ENCODE results near the gene RGMA.

RGMA gene, protein sequence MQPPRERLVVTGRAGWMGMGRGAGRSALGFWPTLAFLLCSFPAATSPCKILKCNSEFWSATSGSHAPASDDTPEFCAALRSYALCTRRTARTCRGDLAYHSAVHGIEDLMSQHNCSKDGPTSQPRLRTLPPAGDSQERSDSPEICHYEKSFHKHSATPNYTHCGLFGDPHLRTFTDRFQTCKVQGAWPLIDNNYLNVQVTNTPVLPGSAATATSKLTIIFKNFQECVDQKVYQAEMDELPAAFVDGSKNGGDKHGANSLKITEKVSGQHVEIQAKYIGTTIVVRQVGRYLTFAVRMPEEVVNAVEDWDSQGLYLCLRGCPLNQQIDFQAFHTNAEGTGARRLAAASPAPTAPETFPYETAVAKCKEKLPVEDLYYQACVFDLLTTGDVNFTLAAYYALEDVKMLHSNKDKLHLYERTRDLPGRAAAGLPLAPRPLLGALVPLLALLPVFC

GRCh38 chr15:93088981-93089726 lies at the start of gene RGMA:
TSS of gene RGMA (minus strand) at chr15:93089211. CDS start at chr15:93088932, 279 bp downstream.
- no peak for DNase-seq

GRCh38 chr15:93136606-93137005 lies 47.6 kb upstream of the RGMA start:
- no peak for DNase-seq

DNA sequence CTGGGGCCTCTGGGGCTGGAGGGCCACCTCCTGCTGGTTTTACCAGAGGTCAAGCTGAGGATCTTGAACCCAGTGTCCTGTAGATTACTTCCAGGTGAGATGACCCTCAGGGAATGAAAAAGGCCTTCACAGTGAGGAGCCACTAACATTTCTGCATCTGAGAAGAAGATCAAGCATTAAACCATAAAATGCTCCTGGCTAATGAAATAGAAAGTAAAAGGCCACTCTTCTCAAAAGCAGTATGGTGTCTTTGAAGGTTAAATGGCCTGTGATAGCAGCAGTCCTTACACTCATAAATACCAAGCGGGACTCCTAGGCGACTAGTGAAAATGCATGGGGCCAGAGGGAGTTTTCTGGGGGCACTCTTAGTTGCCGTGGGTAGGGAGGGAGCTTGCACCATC lies 47.0 kb upstream of the RGMA start:
- no peak for DNase-seq

DNA sequence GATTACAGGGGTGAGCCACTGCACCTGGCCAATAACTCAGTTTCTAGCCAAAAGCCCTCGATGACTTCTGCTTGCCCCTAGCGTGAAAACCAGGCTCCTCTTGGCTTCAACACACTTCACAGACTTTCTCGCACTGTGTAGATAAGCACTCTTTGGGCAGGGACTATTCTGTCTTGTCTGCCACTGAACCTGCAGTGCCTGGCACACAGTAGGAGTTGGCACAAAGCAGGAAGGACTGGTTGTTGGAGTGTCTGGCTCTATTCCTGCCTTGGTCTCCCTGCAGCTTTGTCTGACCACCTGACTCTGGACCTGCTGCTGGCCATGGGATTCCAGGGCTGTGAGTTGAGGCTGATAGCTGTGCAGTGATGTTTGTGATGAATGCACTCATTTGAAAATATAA lies 46.4 kb upstream of the RGMA start:
- DNase-seq: no peak

GRCh38 chr15:93131485-93132095 lies 42.6 kb upstream of the RGMA start:
- no peak for DNase-seq

DNA sequence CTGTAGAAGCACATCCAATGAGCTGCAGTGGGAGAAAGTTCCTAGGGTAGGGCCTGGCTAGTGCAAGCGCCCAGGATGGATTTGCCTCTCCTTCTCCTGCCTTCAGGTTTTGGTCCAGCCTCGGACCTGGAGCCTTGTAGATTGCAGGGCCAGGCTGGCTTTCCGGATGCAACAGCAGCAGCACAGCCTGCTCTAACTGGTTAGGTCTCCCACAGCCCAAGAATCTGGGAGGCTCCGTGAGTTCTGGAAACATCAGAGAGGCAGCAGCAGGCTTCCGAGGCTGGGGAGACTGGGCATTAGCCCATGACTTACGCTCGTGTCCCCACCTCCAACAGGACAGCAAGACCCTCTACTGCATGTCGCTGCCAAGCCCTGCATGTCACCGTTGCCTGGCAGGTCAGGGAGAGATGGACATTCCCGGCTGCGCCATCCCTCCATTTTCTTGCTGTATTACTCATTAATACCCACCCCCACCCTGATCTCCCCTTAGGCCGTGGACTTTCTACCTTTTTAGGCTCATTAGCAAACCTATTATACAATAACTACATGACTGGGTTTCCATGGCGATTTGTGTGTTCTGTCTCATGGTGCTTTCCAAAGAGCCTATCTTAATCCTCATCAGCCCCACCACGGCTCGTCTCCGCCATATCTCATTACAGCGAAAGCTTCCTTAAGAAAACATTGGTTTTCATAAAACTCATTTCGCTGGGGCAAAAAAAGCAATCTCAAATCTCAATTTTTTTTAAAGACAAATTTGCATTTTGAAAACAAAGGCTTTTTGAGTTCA lies 40.9 kb upstream of the RGMA start:
- no peak for DNase-seq

DNA sequence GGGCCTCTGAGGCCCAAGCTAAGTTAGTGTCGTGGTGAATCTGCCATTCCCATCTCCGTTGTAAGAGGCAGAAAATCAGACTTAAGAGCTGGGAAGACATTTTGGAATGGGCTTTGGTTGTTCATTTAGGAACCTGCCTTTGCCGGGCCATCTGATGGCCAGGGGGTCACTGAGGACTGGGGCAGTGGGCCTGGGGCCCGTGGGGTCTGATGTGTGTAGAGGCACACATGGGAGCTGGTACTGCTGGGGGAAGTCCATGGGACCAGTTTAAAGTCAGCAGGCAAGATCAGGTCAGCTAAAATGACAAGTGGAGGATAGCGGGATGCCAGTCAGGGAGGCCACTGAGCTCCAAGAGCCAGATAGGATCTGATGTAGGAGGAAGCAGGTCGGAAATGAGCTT lies 38.3 kb upstream of the RGMA start:
- no peak for DNase-seq

DNA sequence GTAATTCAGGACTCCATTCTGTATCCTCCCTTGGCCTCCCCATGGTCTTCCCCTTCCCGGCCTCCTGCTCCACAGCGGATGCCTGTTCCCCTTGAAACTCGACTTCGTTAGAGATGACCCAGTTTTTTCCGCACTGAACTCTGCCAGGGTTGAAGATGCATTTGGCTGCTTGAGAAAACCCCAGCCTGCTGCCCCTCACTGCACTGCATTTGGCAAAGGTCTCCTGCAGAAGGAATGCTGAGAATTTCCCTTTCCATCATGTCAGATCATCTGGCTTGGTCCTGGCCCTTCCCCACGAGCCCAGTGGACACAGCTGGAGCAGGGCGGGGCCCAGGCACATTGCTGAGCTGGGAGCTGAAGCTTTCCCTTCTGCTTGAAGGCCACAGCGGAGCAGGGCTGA lies 37.6 kb upstream of the RGMA start:
- no peak for DNase-seq

- DNase-seq: no peak
Observed at GRCh38 chr15:93126148-93126547, 37.1 kb upstream of the RGMA start.

DNA sequence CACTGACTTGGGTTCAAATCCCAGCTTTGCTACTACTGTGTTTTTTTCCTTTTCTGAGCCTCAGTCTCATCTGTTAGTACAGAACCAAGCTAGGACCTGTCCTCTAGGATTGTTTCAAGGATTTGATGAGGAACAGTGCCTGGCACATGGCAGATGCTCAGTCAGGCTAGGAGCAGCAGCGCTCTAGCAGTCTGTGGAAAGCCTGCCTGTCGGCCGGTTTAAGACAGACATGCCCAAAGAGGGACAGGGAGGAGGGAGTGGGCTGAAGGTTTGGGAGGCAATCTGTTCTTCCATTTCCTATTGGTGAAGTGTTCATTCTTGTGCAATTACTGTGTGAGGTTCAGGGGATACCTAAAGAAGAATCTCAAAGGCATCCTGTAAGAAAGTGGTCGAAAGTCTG lies 35.1 kb upstream of the RGMA start:
- no peak for DNase-seq

DNA sequence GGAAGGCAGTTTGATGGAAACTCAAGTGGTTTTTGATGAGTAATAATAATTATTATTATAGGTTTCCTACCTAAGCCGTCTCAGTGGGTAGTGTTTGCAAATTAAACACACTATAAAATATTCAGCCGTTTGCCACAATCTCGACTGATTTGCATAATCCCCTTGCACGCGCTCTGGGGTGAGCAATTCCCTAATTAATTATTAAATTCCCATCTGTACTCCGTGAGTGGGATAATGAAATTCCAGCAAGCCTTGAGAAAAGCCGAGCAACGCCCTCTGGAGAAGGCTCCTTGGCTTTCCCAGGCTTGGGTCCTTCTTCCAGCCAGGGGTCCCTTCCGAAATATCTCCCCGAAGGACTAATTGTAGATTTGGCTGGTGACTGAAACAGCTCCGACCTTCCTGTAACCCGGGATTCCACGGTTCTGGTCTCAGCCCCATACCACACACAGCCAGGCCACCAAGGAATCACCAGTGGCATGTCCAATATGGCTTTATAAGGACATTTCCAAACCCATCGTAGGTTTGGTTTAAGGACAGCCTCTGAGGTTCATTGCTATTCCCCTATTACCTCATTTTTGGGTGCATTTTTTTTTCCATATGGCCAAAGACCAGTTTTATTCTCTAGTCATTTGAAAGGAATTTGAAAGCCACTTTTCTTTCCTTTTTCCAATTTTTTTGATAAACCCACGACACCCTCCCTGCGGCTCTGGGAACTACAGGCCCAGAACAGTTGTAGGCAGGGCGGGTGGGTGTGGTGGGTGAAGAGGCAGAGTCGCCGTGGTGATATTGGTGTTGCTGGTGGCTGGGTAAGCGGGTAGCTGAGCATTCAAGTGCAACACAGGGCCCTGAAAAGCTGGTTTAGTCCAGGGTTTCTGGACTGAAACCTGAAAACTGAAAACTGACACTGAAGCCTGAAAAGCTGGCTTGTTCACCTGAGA lies 33.2 kb upstream of the RGMA start:
- no peak for DNase-seq

GRCh38 chr15:93121107-93121506 lies 32.1 kb upstream of the RGMA start:
- DNase-seq: no peak

- DNase-seq: no peak
Observed at GRCh38 chr15:93118904-93119303, 29.9 kb upstream of the RGMA start.

- DNase-seq: no peak
Observed at GRCh38 chr15:93111451-93111850, 22.4 kb upstream of the RGMA start.

DNA sequence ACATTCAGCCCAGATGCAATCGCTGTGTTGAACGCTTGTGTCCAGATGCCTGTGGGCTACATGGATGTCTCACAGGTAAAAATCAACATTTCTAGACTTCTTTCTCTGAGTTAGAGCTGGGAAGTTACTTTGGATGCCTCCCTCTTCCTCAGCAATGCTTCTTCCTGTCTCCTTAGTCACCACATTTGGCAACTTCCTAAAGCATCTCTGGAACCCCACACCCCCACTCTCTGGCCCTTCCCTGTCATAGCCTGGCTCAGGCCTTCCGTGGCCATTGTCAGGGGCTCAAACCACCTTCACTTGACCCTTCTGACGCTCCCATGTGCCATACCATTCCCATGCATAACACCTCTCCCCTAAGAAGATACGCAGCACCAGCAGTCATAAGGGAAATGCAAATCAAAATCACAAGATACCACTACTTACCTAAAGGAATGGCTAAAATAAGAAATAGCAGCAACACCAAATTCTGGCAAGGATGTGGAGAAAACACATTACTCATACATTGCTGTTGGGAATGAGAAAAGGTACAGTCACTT lies 21.6 kb upstream of the RGMA start:
- no peak for DNase-seq

DNA sequence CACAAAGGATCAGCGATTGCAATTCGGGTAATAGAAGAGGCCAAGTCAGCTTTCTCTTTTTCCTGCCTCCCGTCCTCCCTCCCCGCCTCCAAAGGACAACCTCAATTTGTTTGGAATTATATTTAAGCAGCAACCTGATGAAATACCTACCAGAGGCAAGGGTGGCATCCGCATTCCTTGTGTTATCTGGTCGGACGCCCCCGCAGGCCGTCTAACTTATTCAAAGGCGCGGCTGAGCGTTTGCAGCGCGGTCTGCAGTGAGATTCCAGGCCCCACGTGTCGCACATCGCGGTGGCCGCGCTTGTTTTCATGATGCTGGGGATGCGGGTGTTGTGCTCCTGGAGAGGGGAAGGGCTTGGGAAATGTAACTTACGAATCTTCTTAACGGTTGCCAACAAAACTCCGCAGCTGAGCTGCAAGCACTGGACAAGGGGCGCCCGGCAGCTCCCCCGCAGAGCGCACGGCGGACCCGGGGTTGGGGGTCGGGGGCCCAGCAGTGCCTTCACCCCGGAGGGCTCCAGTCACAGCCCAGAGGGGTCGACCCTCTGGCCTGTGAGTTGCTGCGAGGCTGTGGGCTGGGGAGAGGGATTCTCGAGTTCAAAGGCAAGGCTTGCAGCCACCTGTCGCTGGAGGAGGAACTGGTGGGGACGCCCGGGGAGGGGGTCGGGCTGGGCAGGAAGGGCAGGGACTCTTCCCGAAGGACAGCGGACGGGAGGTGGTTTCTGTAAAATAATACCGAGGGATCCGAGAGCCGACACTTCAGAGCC lies 20.5 kb upstream of the RGMA start:
- DNase-seq: no peak

GRCh38 chr15:93107646-93108045 lies 18.6 kb upstream of the RGMA start:
- DNase-seq: no peak

DNA sequence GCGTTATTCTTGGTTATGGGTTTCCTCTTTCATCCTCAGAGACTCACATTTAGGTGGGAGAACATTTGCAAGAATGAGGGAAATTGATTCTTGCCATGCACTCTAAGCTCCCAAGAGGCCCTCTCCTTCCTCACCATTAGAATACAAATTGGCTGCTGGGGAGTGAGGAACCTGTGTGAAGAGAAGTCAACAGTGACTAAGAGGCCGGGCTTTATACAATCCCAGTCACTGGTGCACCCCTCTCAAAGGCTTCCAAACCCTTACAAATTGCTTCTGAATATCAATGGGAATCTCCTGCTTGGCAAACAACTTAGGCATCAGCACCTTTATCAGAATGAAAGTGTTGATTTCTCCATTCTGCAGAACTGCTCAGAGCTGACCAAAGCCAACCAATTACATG lies 16.5 kb upstream of the RGMA start:
- no peak for DNase-seq

DNA sequence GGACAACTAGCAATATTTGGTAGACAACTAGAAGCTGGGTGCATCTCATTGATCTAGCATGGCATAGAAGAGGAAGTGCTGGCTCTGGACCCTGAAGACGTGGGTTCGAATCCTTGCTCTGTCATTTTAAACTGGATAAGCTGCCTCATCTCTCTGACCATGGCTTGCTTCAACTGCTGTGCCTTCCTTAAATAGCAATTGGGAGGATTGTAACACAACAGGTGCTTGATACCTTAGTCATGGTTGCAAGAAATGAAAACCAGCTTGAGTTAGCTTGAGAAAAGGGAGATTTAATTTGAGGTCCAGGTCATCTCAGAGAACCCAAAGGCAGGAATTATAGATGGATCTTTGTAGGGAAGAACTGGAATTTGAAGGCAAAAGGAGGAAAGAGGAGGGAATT lies 14.8 kb upstream of the RGMA start:
- DNase-seq: no peak

GRCh38 chr15:93102211-93102610 lies 13.2 kb upstream of the RGMA start:
- DNase-seq: no peak

- DNase-seq: no peak
Observed at GRCh38 chr15:93093765-93094164, 4.8 kb upstream of the RGMA start.
